GM12878 (cell line): ENCODE results near the gene ZBTB7B. TPM values are rescaled to one million over a fixed set of nuclear protein-coding genes. Genes with fewer than 3 reads are reported as not detected.
A peak's percentile ranks its signal among the peaks of the same experiment; 100 is the strongest.

ENCODE experiments used
- ATAC-seq: fragments of 200-7000 bp; cut with Tn5 transposase; 3 replicates; pipeline ENCODE4 v1.9.1; 2020; ENCODE audit warnings: mild to moderate bottlenecking, moderate library complexity
- BruUV-seq: library from RNA; stranded (reverse); fragments of 400-500 nt; replicated peaks from 2 replicates; lab custom pipeline; 2021; lab: Mats Ljungman, UMichigan
- CTCF ChIA-PET: fragments of 300-600 bp; sonication (Branson Sonifier 250); formaldehyde crosslinking; extraction: SDS; loops from one replicate; lab custom pipeline; 2021; ENCODE audit warnings: inconsistent platforms; lab: Yijun Ruan, JAX
- POLR2A ChIA-PET: fragments of 350-600 bp; formaldehyde crosslinking; extraction: SDS; loops from one replicate; lab custom pipeline; 2021; ENCODE audit warnings: inconsistent platforms; lab: Charles Lee
- RAD21 ChIA-PET: fragments of 300-600 bp; sonication (Branson Sonifier 250); formaldehyde crosslinking; loops from one replicate; lab custom pipeline; 2023; ENCODE audit warnings: antibody characterized with exemption; ENCODE audit not compliant: unreplicated experiment; lab: Charles Lee
- SMC1A ChIA-PET: fragments of 300-600 bp; sonication (Branson Sonifier 250); formaldehyde crosslinking; loops from one replicate; lab custom pipeline; 2023; ENCODE audit not compliant: unreplicated experiment, uncharacterized antibody; lab: Charles Lee
- DNase-seq: peaks from one replicate; pipeline ENCODE4 v3.0.0-alpha.2; 2011; ENCODE audit warnings: low read depth, low spot score
- FAIRE-seq: peaks from 3 replicates; lab custom pipeline; 2011; peaks lifted over from hg19 to GRCh38; lab: Jason Lieb, UNC
- H2AFZ ChIP-seq: 2 replicates; pipeline ENCODE4 v1.6.0; 2011; ENCODE audit warnings: low read depth, low read length, control low read depth; ENCODE audit not compliant: control insufficient read depth
- H3K27ac ChIP-seq: 2 replicates; pipeline ENCODE4 v1.5.1; 2011; ENCODE audit warnings: control low read depth; ENCODE audit not compliant: control insufficient read depth, insufficient read depth
- H3K27me3 ChIP-seq, 2 experiments: replicated peaks in 1 of 2; 2 replicates each; pipeline versions ENCODE4 v1.6.0 to v1.6.1; 2011; ENCODE audit warnings: low read length in 1 of 2; ENCODE audit not compliant: control insufficient read depth in 2 of 2, insufficient read depth in 2 of 2
- H3K36me3 ChIP-seq, 2 experiments: 2 replicates each; pipeline ENCODE4 v1.5.1; 2011; ENCODE audit warnings: low read length in 1 of 2; ENCODE audit not compliant: control insufficient read depth in 2 of 2, insufficient read depth in 2 of 2
- H3K4me1 ChIP-seq: 2 replicates; pipeline ENCODE4 v1.6.1; 2011; ENCODE audit warnings: mild to moderate bottlenecking, low read length, moderate library complexity, mixed read lengths; ENCODE audit not compliant: control insufficient read depth, insufficient read depth
- H3K4me2 ChIP-seq: 2 replicates; pipeline ENCODE4 v1.6.0; 2011; ENCODE audit warnings: control low read depth; ENCODE audit not compliant: control insufficient read depth, insufficient read depth
- H3K4me3 ChIP-seq: fragments of 200-600 bp; sonication (generic); 2 replicates; pipeline ENCODE4 v1.5.1; 2016
- H3K79me2 ChIP-seq: 2 replicates; pipeline ENCODE4 v1.6.0; 2011; ENCODE audit warnings: low read length; ENCODE audit not compliant: control insufficient read depth, insufficient read depth
- H3K9ac ChIP-seq: 2 replicates; pipeline ENCODE4 v1.8.0; 2011; ENCODE audit warnings: low read length, control low read depth, mixed read lengths; ENCODE audit not compliant: control insufficient read depth, insufficient read depth
- H3K9me3 ChIP-seq: replicated peaks from 3 replicates; pipeline ENCODE4 v1.5.1; 2011; ENCODE audit warnings: mild to moderate bottlenecking, low read length; ENCODE audit not compliant: control insufficient read depth, insufficient read depth
- H4K20me1 ChIP-seq: 2 replicates; pipeline ENCODE4 v1.6.0; 2011; ENCODE audit not compliant: control insufficient read depth, insufficient read depth
- PAX5 ChIP-seq: IDR thresholded peaks from 2 replicates; pipeline ENCODE4 v1.6.1; 2011; ENCODE audit warnings: low read depth, low read length, borderline replicate concordance
- ZNF24 ChIP-seq: fragments of 450-650 bp; IDR thresholded peaks from 2 replicates; pipeline ENCODE4 v1.6.1; 2017; ENCODE audit warnings: antibody characterized with exemption, mild to moderate bottlenecking
- WGBS: methylation state at CpG from one replicate; pipeline ENCODE4 v1.1.6; 2016; ENCODE audit warnings: low lambda C conversion rate; ENCODE audit not compliant: insufficient replicate concordance, insufficient coverage; ENCODE audit errors: missing lambda C conversion rate; 5-methylcytosine and 5-hydroxymethylcytosine counted together
- in situ Hi-C: fragments of 300-500 bp; cut with MboI; formaldehyde crosslinking; loops from 9 replicates; pipeline ENCODE4 v1.14.3; 2018; ENCODE audit warnings: mixed read lengths
- intact Hi-C: fragments of 100-400 bp; cut with micrococcal nuclease; formaldehyde crosslinking; loops from one replicate; pipeline ENCODE4 v1.14.2; 2022; ENCODE audit not compliant: unreplicated experiment
- polyA plus RNA-seq, 11 experiments: library from polyadenylated mRNA; depleted of rRNA in 4 of 11; unstranded in 6 of 11; stranded (reverse) in 5 of 11; fragments of >200 nt; fragmentation: Nextera tagmentation in 4 of 11; fragmentation: Illumina TruSeq in 1 of 11; extraction: Ambion mirVana in 4 of 11; extraction: Trizol in 1 of 11; gene quantifications; 1 replicate in 1 of 11; 2 replicates in 10 of 11; pipeline versions ENCODE4 v1.2.1 to v1.2.3, GENCODE V29; 2011 to 2016; ENCODE audit warnings: inconsistent platforms in 2 of 11, missing spikeins in 2 of 11, low read depth in 1 of 11
- total RNA-seq, 4 experiments: library from RNA; depleted of rRNA in 3 of 4; stranded (reverse); fragments of >200 nt in 3 of 4; fragmentation: Illumina TruSeq in 1 of 4; extraction: Trizol in 1 of 4; gene quantifications; 2 replicates each; pipeline versions ENCODE4 v1.2.1 to v1.2.3, GENCODE V29; 2013 to 2021
- TF ChIP-seq, protein P1 (sequence below): fragments of 450-650 bp; IDR thresholded peaks from 2 replicates; pipeline ENCODE4 v1.6.1; 2017; ENCODE audit warnings: mild to moderate bottlenecking

The ZBTB7B gene
- total and polyA plus RNA-seq, 10 of the 15 experiments (the other 5 are each of a cell fraction or from before 2014, with no cell fraction given), result 0.11 to 44.9 (median 11.3) TPM

- intact Hi-C loops, result no loop called here
Measured at GRCh38 chr1:155034318-155035208, 32.0 kb downstream of the ZBTB7B start.

More at GRCh38 chr1:155034318-155035208, 32.0 kb downstream of the ZBTB7B start:
- H3K9me3 ChIP-seq, result no peaks in the 10 kb centered on the region
- ChIA-PET POLR2A (interaction anchor here (0.6 kb wide), 1 partner anchor 9 kb away, joined by 3 read pairs; no protein-coding TSS in a partner anchor), CTCF (interaction anchor here (1.5 kb wide), 1 partner anchor 16 kb away, joined by 5 read pairs; no protein-coding TSS in a partner anchor), RAD21 (no interaction called here), SMC1A (no interaction called here)
- H3K79me2 ChIP-seq, result no peaks in the 10 kb centered on the region
- no peak overlapping the region for H3K9ac ChIP-seq
- H3K4me1 ChIP-seq, result no peaks in the 10 kb centered on the region
- FAIRE-seq (no peak), ATAC-seq (no peak), DNase-seq (no peak)
- H3K36me3 ChIP-seq, result no peaks in the 10 kb centered on the region
- H3K4me2 ChIP-seq, result no peak overlapping the region
- H3K27me3 ChIP-seq, result peaks cover 2 to 5% of the 10 kb centered on the region in 2 experiments; a peak in 1 of 4 replicates
- no peak overlapping the region for H3K4me3 ChIP-seq
- no peak overlapping the region for H3K27ac ChIP-seq
- TF ChIP-seq ZNF24 (peak; percentile 71; the same call in 1 of the 2 replicates), PAX5 (no peak)
- TF ChIP-seq, protein P1, sequence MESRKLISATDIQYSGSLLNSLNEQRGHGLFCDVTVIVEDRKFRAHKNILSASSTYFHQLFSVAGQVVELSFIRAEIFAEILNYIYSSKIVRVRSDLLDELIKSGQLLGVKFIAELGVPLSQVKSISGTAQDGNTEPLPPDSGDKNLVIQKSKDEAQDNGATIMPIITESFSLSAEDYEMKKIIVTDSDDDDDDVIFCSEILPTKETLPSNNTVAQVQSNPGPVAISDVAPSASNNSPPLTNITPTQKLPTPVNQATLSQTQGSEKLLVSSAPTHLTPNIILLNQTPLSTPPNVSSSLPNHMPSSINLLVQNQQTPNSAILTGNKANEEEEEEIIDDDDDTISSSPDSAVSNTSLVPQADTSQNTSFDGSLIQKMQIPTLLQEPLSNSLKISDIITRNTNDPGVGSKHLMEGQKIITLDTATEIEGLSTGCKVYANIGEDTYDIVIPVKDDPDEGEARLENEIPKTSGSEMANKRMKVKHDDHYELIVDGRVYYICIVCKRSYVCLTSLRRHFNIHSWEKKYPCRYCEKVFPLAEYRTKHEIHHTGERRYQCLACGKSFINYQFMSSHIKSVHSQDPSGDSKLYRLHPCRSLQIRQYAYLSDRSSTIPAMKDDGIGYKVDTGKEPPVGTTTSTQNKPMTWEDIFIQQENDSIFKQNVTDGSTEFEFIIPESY, result no peak
- in situ Hi-C loops, result no loop called here
- H4K20me1 ChIP-seq, result no peaks in the 10 kb centered on the region
- H2AFZ ChIP-seq, result no peak overlapping the region
- 42% methylated on average over 20 of the region's 20 CpGs for WGBS
- no TSS peak for BruUV-seq
